HG03354 (cell line): Measurements from ENCODE around the gene RXRG.

ENCODE experiments used
- ATAC-seq: cut with Tn5 transposase; IDR thresholded peaks from one replicate; pipeline ENCODE4 v1.9.1; 2021; ENCODE audit warnings: mild to moderate bottlenecking; ENCODE audit not compliant: unreplicated experiment, poor library complexity, severe bottlenecking

Gene RXRG

GRCh38 chr1:165416876-165417275 is 28.1 kb downstream of the RXRG start:
- no peak for ATAC-seq

- ATAC-seq, result no peak
These were observed 29.9 kb downstream of the RXRG start for GRCh38 chr1:165415068-165415467.

- no peak for ATAC-seq
These were observed 30.3 kb downstream of the RXRG start for GRCh38 chr1:165414620-165415019.

- no peak for ATAC-seq
These were observed 33.5 kb downstream of the RXRG start for GRCh38 chr1:165411396-165411795.

GRCh38 chr1:165409657-165410358 is 35.1 kb downstream of the RXRG start:
- no peak for ATAC-seq

GRCh38 chr1:165408518-165408917 is 36.4 kb downstream of the RXRG start:
- no peak for ATAC-seq

GRCh38 chr1:165407398-165407797 is 37.5 kb downstream of the RXRG start:
- no peak for ATAC-seq

GRCh38 chr1:165403835-165404482 is 41.0 kb downstream of the RXRG start:
- ATAC-seq, result peak; percentile 80

- ATAC-seq, result no peak
These were observed 42.3 kb downstream of the RXRG start for GRCh38 chr1:165402517-165403111.

GRCh38 chr1:165397944-165398343 is 47.0 kb downstream of the RXRG start:
- no peak for ATAC-seq

- ATAC-seq, result no peak
These were observed 49.0 kb downstream of the RXRG start for GRCh38 chr1:165395901-165396300.

- ATAC-seq, result no peak
These were observed 49.4 kb downstream of the RXRG start for GRCh38 chr1:165395478-165395877.

- ATAC-seq, result peak; percentile 99
These were observed 52.0 kb downstream of the RXRG start for GRCh38 chr1:165392634-165393571.

- ATAC-seq, result no peak
These were observed 55.3 kb downstream of the RXRG start for GRCh38 chr1:165389609-165390008.

GRCh38 chr1:165387961-165388360 is 57.0 kb downstream of the RXRG start:
- no peak for ATAC-seq

- no peak for ATAC-seq
These were observed 57.4 kb downstream of the RXRG start for GRCh38 chr1:165387505-165387904.

GRCh38 chr1:165383599-165384405 is 61.1 kb downstream of the RXRG start:
- ATAC-seq, result no peak

GRCh38 chr1:165383067-165383466 is 61.9 kb downstream of the RXRG start:
- no peak for ATAC-seq

- no peak for ATAC-seq
These were observed 63.0 kb downstream of the RXRG start for GRCh38 chr1:165381745-165382505.
